Duodenal mucosa (tissue), 2 donors: Measurements from ENCODE around the gene AKAP13.

Source experiments
- H3K27ac ChIP-seq: one replicate; pipeline ENCODE4 v1.7.0; 2013; ENCODE audit warnings: low read depth, low read length
- H3K27me3 ChIP-seq, 2 donors: one replicate each; pipeline ENCODE4 v1.7.0; 2013; ENCODE audit warnings: low read length in 2 of 2, control low read depth in 1 of 2; ENCODE audit not compliant: insufficient read depth in 2 of 2, control insufficient read depth in 1 of 2
- H3K36me3 ChIP-seq, 2 donors: one replicate each; pipeline ENCODE4 v1.7.0; 2013; ENCODE audit warnings: low read length in 2 of 2, control low read depth in 1 of 2; ENCODE audit not compliant: insufficient read depth in 2 of 2, control insufficient read depth in 1 of 2
- H3K4me1 ChIP-seq, 2 donors: one replicate each; pipeline ENCODE4 v1.7.0; 2013; ENCODE audit warnings: low read length in 2 of 2, control low read depth in 1 of 2; ENCODE audit not compliant: insufficient read depth in 2 of 2, control insufficient read depth in 1 of 2
- H3K4me3 ChIP-seq, 2 donors: one replicate each; pipeline ENCODE4 v1.7.0; 2013; ENCODE audit warnings: low read length in 2 of 2, low read depth in 1 of 2
- H3K9ac ChIP-seq, 2 donors: one replicate each; pipeline ENCODE4 v1.7.0; 2013; ENCODE audit warnings: low read length in 2 of 2, low read depth in 1 of 2
- H3K9me3 ChIP-seq, 2 donors: one replicate each; pipeline ENCODE4 v1.7.0; 2013; ENCODE audit warnings: low read length in 2 of 2, control low read depth in 1 of 2; ENCODE audit not compliant: control insufficient read depth in 1 of 2

The AKAP13 gene

DNA sequence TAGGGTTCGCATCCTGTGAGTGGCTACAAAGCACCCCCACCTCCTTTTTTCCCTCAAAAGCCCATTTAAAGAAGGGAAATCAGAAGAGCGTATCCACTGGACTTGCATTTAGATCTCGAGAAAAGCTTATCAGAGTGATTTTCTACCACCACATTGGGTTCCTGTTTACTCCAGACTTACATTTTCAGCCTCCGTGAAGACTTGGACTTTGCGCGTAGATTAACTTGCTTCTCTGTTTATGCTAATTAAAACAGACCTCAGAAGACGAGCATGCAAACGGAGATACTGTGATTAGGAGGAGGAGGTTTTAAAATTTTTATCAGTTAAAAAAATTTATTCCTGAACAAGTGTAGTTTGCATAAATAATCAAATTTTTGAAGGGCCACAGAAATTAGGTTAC, 115.7 kb downstream of the AKAP13 start:
- H3K36me3 ChIP-seq, result no peaks in the 10 kb centered on the region
- H3K9ac ChIP-seq, result no peak overlapping the region
- H3K4me3 ChIP-seq, result no peak overlapping the region
- no peaks in the 10 kb centered on the region for H3K9me3 ChIP-seq
- H3K4me1 ChIP-seq, result peaks cover 36 to 42% of the 10 kb centered on the region in 2 donors
- H3K27me3 ChIP-seq, result no peaks in the 10 kb centered on the region
- H3K27ac ChIP-seq, result no peak overlapping the region

- Histone ChIP-seq H3K27ac (no peak overlapping the region), H3K4me3 (no peak overlapping the region), H3K27me3 (no peaks in the 10 kb centered on the region), H3K4me1 (peaks cover 36 to 42% of the 10 kb centered on the region in 2 donors), H3K9me3 (no peaks in the 10 kb centered on the region), H3K9ac (no peak overlapping the region), H3K36me3 (no peaks in the 10 kb centered on the region)
Measured at GRCh38 chr15:85496551-85497171, 116.3 kb downstream of the AKAP13 start.

GRCh38 chr15:85497172-85497569, 116.8 kb downstream of the AKAP13 start:
- Histone ChIP-seq H3K27me3 (no peaks in the 10 kb centered on the region), H3K9me3 (no peaks in the 10 kb centered on the region), H3K9ac (no peak overlapping the region), H3K27ac (no peak overlapping the region), H3K36me3 (no peaks in the 10 kb centered on the region), H3K4me3 (no peak overlapping the region), H3K4me1 (peaks cover 36 to 42% of the 10 kb centered on the region in 2 donors)

DNA sequence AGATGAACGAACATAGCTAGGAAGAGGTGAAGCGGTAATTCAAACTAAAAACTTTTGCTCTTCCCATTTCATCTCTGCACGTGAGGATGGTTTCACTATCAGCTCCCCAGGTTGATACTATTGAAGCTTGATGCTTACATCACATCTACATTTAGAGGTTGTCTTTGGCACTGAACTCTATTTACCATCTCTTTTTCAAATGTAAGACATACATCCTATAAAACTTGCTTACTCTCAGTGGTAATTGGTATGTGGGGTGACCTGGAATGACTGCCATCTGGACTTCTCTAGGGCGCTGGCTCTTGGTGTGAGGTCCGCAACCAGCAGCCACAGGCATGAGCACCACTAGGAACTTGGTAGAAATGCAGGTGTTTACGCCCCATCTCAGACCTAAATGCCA, 118.1 kb downstream of the AKAP13 start:
- no peak overlapping the region for H3K27ac ChIP-seq
- peaks cover 34 to 39% of the 10 kb centered on the region in 2 donors for H3K4me1 ChIP-seq
- H3K4me3 ChIP-seq, result no peak overlapping the region
- H3K36me3 ChIP-seq, result no peaks in the 10 kb centered on the region
- no peaks in the 10 kb centered on the region for H3K27me3 ChIP-seq
- H3K9ac ChIP-seq, result no peak overlapping the region
- H3K9me3 ChIP-seq, result no peaks in the 10 kb centered on the region

- H3K27ac ChIP-seq, result no peak overlapping the region
- H3K9me3 ChIP-seq, result no peaks in the 10 kb centered on the region
- H3K4me1 ChIP-seq, result peaks cover 24 to 29% of the 10 kb centered on the region in 2 donors
- H3K9ac ChIP-seq, result no peak overlapping the region
- H3K27me3 ChIP-seq, result no peaks in the 10 kb centered on the region
- no peaks in the 10 kb centered on the region for H3K36me3 ChIP-seq
- no peak overlapping the region for H3K4me3 ChIP-seq
Measured at GRCh38 chr15:85499371-85499887, 119.0 kb downstream of the AKAP13 start.

DNA sequence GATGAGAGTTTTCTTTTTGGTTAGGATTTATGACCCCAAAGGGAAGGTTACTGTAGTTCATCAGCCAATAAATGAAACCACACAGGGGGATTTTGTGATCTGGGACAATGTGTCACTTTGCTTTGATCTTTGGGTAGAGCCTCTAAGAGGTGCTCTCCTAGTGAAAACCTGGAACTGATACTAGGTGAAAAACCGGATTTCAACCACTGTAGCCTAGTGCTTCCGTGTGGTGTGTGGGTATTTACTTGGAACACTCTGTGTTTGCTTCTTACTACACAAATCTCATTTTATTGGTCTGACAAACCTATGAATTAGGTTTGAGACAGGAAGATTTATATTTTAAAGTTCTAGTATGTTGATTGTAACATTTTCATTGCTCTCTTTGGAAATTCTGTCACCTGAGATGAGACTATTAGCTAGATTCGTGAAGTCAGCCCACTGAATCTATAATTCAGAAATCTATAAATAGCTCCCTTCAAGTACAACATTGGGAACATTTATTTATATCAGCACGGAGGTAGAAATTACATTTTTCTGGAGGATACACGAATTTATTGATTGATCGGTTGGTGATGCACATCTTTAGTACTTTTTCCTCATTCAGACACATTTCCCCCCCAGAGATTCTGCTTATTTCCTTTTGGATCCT, 119.8 kb downstream of the AKAP13 start:
- no peak overlapping the region for H3K27ac ChIP-seq
- H3K9ac ChIP-seq, result no peak overlapping the region
- H3K4me3 ChIP-seq, result no peak overlapping the region
- no peaks in the 10 kb centered on the region for H3K9me3 ChIP-seq
- H3K4me1 ChIP-seq, result peaks cover 21 to 22% of the 10 kb centered on the region in 2 donors
- H3K27me3 ChIP-seq, result no peaks in the 10 kb centered on the region
- H3K36me3 ChIP-seq, result no peaks in the 10 kb centered on the region

GRCh38 chr15:85500729-85501128, 120.3 kb downstream of the AKAP13 start:
- Histone ChIP-seq H3K36me3 (no peaks in the 10 kb centered on the region), H3K27me3 (no peaks in the 10 kb centered on the region), H3K9me3 (no peaks in the 10 kb centered on the region), H3K4me3 (no peak overlapping the region), H3K4me1 (peaks cover 16 to 17% of the 10 kb centered on the region in 2 donors), H3K9ac (no peak overlapping the region), H3K27ac (no peak overlapping the region)

DNA sequence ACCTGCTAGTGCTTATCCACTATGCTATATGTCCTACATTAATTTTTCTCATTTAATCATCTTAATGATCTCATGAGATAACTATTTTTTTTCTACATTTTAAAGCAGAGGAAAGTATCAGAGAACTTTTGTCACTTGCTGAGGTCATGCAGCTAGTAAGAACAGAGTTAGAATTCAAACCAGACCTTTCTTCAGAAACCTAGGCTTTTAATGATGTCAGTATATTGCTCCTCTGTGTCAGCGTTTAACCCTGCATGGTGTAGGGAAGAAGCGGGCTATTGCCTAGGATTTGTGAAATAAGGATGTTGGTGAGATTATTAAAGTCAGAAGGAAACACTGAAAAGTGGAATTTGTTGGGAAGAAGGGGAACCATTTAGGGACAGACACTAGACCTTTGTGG, 121.2 kb downstream of the AKAP13 start:
- Histone ChIP-seq H3K27ac (no peak overlapping the region), H3K9me3 (no peaks in the 10 kb centered on the region), H3K36me3 (no peaks in the 10 kb centered on the region), H3K27me3 (no peaks in the 10 kb centered on the region), H3K4me1 (peaks cover 8 to 11% of the 10 kb centered on the region in 2 donors), H3K9ac (no peak overlapping the region), H3K4me3 (no peak overlapping the region)

- Histone ChIP-seq H3K9me3 (no peaks in the 10 kb centered on the region), H3K27me3 (no peaks in the 10 kb centered on the region), H3K9ac (no peak overlapping the region), H3K4me1 (peaks cover 5% of the 10 kb centered on the region in 2 donors), H3K36me3 (no peaks in the 10 kb centered on the region), H3K4me3 (no peak overlapping the region), H3K27ac (no peak overlapping the region)
Measured at GRCh38 chr15:85503151-85503799, 122.9 kb downstream of the AKAP13 start.
